ENCODE data around the gene BCAS3.

BCAS3 gene

DNA sequence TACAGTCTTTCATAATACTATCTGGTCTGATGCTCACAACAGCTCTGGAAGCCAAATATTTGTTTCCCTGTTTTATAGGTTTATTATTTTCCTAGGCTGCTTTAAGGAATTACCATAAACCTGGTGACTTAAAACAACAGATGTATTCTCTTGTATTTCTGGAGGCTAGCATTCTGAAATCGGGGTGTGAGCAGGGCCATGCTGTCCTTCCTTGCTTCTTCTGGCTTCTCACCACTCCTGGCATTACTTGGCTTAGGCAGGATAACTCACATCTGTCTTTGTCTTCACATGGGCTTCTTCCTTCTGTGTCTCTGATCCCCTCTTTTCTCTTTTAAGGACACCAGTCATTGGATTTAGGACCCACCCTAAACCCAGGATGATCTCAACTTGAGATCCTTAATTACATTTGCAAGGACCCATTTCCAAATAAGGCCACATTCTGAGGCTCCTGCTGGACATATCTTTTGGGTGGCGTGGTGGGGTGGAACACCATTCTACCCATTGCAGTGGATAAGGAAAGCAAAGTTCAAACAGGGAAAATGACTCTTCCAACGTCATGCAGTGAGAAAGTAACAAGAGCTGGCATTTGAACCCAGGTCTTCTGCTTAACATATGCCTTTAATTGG, 682.8 kb downstream of the BCAS3 start:
- no peak for DNase-seq

DNA sequence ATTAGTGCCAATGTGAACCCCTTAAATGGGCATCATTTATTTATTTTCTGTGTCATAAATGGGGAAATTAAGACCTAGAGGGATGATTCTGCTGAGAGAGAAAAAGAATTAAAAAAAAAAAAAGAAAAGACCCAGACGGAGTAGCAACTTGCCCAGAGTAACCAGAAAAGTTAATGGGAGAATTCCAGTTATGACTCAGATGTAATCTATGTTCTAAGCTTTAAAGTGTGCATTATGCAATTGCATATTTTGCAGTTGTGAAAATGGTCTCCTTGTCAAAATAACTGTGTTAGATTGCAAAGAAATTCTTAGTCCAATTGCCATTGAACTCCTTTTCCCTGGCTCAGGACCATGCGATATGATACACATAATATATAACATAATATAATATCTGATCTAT, 683.4 kb downstream of the BCAS3 start:
- DNase-seq, result no peak

DNA sequence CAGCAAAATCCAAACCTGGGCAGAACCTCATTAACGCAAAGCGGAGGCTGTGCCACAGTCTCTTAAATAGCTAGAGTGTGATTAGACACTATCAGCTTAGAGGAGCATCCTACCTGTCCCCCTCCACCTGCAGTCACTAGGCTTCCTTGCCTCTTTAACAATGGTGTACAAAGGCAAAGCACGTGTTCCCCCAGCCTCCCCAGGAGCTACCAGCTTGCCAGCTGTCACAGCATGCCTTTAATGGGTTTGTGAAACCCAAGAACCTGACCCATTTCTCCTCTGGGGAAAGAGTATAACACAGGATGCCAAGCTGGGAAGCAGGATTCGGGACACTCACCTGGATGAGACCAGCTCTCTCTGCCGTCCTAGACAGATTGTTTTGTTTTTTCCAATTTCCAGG, 684.7 kb downstream of the BCAS3 start:
- no peak for DNase-seq

DNA sequence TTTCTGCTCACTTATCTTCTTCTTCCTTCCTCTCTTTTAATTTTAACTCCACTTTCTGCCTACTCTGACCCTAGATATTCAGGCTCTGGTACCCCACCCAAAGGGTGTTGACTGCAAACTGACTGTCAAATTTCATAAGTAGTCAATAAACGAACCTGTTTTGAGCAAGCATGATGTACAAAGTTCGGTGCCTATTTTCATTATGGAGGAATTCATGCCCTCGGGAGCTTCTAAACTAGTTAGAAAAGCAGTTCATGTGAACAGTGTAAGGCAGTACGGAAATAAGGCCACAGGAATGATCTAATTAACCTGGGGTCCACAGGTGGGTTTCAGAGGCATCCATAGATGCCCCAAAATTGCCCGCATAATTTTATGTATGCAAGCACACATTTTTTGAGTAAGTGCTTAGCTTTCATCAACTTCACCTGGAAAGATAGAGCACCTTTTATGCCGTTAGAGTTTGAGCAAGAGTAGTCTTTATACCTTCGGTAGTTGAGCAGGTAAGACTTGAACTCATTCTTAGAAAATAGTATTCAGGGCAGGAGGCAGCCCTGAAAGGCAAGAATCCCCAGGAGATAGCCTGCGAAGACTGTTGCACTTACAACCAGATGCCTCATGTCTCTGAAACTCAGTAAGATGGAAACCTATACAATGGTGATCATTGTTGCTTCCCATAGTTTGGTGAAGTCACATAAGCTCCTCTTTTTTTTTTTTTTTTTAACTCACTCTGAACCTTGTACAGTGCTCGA, 685.4 kb downstream of the BCAS3 start:
- DNase-seq, result no peak

- DNase-seq, result no peak
These were observed 686.2 kb downstream of the BCAS3 start for GRCh38 chr17:61363601-61364462.

DNA sequence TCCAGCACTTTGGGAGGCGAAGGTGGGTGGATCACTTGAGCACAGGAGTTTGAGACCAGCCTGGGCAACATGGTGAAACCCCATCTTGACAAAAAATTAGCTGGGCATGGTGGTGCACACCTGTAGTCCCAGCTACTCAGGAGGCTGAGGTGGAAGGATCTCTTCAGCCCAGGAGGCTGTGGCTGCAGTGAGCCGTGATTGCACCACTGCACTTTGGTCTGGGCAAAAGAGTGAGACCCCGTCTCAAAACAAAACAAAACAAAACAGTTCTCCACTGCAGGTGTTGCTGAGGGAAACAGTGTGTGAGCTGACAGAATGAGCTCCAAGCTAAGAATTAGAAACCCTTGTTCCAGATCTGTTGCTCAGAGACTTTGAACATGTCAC, 686.8 kb downstream of the BCAS3 start:
- DNase-seq, result no peak

DNA sequence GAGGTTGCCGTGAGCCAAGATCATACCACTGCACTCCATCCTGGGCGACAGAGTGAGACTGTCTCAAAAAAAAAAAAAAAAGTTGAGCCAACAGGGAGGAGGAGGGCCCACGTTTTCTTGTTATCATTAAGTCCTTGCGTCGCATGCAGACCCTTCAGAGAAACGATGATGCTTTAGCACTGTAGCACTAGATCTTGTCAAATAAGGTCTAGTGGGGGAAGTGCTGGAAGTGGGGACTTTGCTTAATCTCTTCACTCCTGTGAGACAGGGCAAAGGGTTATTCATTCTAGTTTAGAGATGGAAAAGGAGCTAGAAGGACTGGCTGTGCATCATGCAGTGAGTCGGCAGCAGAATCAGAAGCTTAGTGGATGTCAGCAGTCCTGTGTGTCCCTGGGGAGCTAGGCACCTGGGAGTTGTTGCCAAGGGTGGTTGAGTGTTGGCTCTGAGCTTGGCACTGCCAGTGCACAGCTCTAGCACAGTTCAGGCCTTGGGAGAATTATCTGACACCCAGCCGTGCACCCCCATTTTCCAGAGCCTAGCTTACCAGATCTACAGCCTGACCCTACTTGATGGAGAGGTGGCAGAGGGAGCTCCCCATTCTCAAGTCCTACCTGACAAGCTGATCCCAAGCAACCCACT, 688.5 kb downstream of the BCAS3 start:
- no peak for DNase-seq

GRCh38 chr17:61366715-61367413, 689.2 kb downstream of the BCAS3 start:
- no peak for DNase-seq

DNA sequence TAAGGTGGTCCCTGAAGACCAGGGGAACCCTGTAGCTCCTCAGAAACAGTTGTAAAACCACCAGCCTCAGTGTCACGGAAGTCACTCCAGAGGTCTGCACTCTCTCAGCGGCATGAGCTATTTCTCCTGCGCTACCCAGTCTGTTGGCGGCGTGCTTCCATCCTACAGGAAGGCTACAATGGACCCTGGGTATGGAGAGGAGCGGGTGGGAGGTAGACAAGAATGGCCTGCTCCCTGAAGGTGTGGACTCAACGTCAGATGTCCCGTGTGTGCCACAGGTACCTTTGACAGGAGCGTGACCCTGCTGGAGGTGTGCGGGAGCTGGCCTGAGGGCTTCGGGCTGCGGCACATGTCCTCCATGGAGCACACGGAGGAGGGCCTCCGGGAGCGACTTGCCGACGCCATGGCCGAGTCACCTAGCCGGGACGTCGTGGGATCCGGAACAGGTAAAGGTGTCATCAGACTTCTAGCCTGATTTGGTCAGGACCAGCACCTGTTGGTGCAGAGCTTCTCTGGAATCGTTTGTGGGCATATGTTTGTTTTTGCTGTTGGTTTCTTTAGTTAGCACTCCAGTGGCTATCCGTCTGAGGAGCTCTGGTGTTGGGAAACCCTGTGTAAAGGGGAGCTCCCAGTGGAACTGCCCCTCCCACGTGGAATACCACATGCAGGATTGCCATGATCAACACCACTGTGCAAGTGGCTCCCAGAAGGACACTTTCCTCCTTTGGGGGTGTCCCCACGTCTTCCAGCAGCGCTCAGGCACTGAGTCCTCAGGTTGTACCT, 690.6 kb downstream of the BCAS3 start:
- DNase-seq, result no peak

GRCh38 chr17:61368832-61369450, 691.3 kb downstream of the BCAS3 start:
- no peak for DNase-seq

DNA sequence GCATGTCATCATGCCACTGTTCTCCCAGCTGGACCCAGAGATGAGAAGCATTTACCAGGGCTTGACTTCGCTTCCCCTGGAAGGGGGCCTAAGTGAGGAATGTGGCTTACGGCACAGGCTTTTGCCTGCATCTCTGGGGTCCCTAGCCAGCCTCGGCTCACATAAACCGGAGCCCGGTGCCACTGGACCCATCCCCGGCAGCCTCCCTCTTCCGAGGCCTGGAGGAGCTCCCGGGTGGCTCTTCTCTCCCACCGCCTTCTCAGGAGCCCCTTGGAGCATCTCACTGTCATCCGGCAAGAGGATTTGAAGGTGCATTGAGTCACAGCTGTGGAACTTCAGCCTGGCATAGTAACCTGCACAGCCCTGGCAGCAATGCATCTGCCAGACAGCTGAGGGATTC, 692.1 kb downstream of the BCAS3 start:
- DNase-seq, result no peak

- DNase-seq, result no peak
These were observed 693.5 kb downstream of the BCAS3 start for GRCh38 chr17:61371179-61371578.

DNA sequence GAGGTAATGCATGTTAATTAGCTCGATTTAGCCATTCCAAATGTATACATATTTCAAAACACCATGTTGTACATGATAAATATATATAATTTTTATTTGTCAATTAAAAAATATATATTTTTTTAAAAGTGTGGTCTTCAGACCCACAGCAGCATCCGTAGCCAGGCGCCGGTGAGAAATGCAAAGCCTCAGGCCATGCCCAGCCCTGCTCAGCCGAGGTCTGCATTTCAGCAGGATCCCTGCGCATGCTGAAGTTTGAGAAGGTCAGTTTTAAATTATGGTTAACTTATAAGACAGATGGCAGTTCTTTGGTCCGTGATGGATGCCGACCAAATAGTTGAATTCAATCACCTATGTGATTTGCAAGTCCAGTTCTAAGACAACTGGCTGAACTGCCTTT, 694.0 kb downstream of the BCAS3 start:
- DNase-seq, result no peak

GRCh38 chr17:61372436-61372835, 694.8 kb downstream of the BCAS3 start:
- no peak for DNase-seq

DNA sequence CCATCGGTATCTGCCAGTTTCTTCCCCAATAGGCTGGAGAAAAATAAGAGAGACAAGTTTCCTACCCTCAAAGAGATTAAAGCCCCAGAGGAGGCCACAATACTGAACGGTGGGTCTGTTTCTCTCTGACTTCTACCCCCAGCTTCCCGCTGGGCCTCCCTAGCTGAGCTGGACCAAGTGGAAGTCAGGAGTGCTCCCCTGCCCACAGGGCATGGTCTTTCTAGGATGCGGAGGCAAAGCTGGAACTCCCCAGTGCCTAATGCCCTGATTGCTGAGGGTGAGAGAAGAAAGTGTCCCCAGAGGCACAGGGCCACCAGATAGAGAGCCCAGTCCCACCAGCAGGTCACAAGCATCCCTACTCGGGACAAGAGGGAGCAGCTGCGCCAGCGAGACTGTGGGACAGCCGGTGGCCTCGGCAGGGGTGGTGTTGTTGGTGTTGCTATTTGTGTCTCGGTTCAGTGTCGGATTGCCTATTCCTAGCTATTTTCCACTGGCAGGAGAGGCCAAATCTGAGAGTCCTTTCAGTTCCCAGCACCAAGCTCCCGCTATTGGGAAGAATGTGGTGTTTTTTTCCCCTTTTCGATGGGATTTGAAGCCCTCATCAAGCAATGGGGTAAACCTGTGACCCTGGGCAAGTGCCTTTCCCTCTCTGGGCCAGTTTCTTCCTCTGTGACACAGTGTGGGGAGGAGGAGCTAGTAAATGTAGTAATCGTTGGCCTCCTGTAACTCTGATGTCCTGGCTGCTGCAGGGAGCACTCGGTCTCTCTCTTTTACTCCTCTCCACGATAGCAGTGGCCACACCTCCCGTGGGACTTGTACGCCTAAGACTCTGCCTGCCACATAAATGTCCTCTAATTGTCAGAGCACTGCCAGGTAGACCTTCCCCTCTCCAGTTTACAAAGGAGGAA, 699.5 kb downstream of the BCAS3 start:
- DNase-seq, result no peak

GRCh38 chr17:61378658-61379456, 701.2 kb downstream of the BCAS3 start:
- no peak for DNase-seq

- no peak for DNase-seq
These were observed 702.0 kb downstream of the BCAS3 start for GRCh38 chr17:61379457-61380216.

DNA sequence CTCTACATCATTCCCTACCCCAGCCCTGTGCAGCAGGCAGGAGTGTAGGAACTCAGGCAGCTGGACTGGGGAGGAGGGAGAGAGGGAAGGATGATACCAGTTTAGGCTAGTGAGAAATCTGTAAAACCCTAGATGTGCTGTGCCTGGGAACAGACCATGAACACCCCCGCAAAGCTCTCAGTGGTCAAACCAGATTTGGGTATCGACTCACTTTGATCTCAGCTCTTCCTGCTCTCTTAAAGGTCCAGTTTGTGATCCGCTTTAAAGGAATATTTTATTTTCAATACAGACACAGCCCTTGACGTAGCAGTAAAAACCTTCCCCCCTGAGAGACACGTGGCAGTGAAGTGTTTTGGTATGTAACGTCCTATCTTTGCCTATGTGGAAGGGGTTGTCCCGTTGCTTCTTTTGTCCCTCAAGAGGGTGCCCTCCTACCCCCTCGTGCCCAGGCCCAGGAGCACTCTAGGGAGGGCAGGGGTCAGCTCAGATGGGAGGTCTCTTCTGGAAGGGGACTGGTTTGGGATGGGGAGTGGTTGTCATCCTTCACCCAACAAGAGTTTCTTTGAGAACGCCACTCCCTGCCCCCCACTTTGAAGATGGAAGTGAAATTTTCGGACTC, 702.7 kb downstream of the BCAS3 start:
- DNase-seq, result no peak

All from CD4-positive, alpha-beta T cell treated with Interleukin-4 for 4 hours (primary cell).